NCI-H2196 (cell line): ENCODE results near the gene ZC3HAV1L.
"Not testable (repeated sequence)": the region's sequence is repeated elsewhere in the genome, so short reads cannot be mapped to it uniquely, and the experiment has no call there.

Experiments used
- DNase-seq: peaks from one replicate; lab custom pipeline; 2025; ENCODE audit not compliant: unreplicated experiment; lab: John Stamatoyannopoulos, UW

ZC3HAV1L gene, protein sequence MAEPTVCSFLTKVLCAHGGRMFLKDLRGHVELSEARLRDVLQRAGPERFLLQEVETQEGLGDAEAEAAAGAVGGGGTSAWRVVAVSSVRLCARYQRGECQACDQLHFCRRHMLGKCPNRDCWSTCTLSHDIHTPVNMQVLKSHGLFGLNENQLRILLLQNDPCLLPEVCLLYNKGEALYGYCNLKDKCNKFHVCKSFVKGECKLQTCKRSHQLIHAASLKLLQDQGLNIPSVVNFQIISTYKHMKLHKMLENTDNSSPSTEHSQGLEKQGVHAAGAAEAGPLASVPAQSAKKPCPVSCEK

DNA sequence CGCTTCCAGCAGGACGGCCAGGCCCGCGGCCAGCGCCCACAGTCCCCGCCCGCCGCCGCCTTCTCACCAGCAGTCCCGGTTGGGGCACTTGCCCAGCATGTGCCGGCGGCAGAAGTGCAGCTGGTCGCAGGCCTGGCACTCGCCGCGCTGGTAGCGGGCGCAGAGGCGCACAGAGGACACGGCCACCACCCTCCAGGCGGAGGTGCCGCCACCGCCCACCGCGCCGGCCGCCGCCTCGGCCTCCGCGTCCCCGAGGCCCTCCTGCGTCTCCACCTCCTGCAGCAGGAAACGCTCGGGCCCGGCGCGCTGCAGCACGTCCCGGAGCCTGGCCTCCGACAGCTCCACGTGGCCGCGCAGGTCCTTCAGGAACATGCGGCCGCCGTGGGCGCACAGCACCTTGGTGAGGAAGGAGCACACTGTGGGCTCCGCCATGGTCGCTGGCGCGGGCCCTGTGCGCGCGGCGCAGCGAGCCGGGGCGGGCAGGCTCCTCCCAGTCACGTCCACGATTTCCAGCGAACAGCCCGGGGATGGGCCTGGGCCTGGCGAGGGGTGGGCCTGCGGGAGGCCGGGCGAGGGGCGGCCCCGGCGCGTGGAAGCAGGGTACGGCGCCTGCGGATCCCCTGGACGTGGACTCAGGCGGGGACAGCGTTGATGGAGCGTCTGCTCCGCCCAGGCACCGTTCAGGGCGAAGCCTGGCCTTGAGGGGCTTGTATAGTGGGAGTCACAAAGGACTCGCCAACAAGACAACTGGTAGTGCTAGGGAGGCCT lies at the start of gene ZC3HAV1L:
Gene ZC3HAV1L, minus strand, starts transcription at position 457 of the 768 bp plus-strand sequence. Its CDS starts 25 bp downstream, at position 432.
- peak; percentile 63 for DNase-seq

GRCh38 chr7:139084709-139085108 lies 48.9 kb upstream of the ZC3HAV1L start:
- DNase-seq, result no peak

DNA sequence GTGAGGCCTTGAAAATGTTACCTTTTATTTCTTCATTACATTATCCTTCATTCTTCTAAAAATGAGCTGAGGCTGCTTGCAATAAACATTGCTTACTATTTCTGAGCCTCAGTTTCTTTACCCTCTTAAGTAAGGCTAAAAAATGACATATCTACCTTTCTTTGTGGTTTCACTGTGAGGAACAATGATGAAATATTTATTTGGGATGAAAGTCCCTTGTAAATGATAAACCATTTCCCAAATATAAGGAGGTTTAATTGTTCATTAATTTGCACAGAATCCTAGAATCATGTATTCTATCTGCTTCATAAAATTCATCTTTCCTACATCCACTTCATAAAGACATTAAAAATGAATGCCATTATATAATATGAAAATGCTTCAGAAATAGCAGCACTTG lies 45.7 kb upstream of the ZC3HAV1L start:
- DNase-seq, result no peak

GRCh38 chr7:139080905-139081304 lies 45.1 kb upstream of the ZC3HAV1L start:
- DNase-seq, result no peak

GRCh38 chr7:139079861-139080260 lies 44.0 kb upstream of the ZC3HAV1L start:
- no peak for DNase-seq

DNA sequence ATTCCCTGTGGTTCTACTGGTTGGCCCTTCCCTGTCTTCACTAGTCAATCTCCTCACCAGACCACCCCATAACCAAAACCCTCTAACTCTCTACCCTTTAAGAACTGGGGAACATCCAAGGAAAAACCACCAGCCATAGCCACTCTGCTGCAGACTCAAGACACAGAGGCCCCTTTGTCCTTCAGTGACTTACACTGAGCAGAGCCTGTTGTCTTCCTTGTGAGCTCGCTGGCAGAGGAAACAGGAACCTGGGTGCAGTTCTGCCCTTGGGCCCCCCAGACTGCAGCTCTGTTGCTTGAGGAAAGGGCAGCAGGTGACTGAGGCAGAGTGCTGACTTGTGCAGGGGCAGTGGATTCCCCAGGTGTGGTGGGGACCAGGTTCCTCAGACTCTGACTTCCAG lies 43.1 kb upstream of the ZC3HAV1L start:
- DNase-seq, result no peak

GRCh38 chr7:139078399-139078798 lies 42.6 kb upstream of the ZC3HAV1L start:
- DNase-seq, result no peak

DNA sequence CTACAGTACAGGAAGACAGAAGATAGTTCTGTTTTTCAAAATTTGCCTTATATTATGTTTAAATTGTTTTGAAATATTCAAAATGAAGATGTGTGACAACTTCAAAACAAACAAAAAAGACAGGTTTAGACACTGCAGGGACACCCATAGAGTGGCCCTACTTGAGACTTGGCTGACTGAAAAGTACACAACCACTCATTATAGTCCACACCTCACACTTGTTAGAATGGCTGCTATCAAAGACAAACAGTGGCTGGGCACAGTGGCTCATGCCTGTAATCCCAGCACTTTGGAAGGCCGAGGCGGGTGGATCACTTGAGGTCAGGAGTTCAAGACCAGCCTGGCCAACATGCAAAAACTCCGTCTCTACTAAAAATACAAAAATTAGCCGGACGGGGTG lies 41.9 kb upstream of the ZC3HAV1L start:
- not testable (repeated sequence) for DNase-seq

DNA sequence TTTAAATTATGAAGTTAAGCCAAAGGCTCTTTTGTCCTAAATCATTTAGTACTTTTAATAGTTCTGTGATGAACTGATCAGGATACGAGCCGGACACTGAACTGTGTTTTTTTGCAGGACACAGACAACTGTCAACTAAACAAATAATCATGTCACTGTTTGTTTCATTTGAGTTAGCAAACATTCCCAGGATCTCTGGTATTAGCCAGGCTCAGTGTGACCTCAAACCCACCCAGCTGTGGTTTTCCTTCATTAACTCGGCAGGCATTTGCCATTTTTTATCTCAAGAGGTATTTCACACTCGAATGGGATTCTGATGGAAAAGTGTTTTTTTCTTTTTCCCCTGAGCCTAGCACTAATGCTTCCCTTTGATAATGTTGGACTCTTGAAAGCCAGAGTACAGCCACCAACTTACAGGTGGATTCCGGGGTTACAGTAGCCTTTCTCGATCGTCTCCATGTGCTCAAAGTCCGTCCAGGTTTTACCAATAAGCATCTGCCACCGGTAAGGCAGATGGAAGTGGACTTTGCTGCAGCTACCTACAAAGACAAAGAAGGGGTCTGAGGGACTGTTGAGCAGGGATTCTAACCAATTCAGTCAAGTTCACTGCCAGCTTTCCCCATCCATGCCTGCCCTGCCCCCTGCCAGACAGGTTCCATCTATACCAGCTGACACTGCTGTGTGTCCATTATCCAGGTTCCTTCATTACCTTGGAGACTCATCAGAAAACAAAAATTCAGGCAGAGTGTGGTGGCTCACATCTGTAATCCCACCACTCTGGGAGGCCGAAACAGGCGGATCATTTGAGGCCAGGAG lies 40.2 kb upstream of the ZC3HAV1L start:
- DNase-seq, result no peak

- DNase-seq, result peak; percentile 80
These were observed 39.3 kb upstream of the ZC3HAV1L start for GRCh38 chr7:139075031-139075652.

GRCh38 chr7:139072796-139073195 lies 37.0 kb upstream of the ZC3HAV1L start:
- DNase-seq, result no peak

- no peak for DNase-seq
These were observed 35.8 kb upstream of the ZC3HAV1L start for GRCh38 chr7:139071680-139072079.

- DNase-seq, result no peak
These were observed 32.9 kb upstream of the ZC3HAV1L start for GRCh38 chr7:139068544-139069399.

GRCh38 chr7:139066315-139066714 lies 30.5 kb upstream of the ZC3HAV1L start:
- no peak for DNase-seq

DNA sequence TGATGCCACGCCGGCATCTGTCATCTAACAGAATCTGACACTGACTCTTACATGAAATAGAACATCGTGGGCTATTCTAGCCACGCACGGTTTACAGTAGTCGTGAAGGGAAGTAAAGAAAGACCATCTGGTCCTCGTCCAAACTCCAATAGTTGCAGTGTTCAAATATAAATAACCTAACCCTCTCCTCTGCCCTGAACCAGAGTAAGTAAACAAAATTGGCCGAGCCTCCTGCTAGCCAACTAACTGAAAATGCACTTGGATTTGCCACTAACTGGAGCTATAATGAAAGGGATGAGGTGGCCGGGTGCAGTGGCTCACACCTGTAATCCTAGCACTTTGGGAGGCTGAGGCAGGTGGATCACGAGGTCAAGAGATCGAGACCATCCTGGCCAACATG lies 29.5 kb upstream of the ZC3HAV1L start:
- no peak for DNase-seq

DNA sequence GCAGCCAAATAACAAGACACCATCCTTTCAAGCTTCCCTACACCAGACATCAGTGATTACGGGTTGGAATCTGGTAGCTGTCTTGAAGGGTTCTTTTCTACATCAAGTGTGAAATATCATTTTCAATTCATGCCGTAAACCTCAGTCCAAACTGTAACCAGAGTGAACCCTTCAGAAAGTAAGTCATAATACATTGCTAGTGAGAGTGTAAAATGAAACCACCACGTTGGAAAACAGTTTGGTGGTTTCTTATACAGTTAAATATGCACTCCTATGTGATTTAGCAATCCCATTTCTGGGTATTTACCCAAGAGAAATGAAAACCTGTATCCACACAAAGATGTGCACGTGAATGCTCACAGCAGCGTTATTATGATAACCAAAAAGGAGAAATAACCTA lies 25.6 kb upstream of the ZC3HAV1L start:
- DNase-seq, result no peak

DNA sequence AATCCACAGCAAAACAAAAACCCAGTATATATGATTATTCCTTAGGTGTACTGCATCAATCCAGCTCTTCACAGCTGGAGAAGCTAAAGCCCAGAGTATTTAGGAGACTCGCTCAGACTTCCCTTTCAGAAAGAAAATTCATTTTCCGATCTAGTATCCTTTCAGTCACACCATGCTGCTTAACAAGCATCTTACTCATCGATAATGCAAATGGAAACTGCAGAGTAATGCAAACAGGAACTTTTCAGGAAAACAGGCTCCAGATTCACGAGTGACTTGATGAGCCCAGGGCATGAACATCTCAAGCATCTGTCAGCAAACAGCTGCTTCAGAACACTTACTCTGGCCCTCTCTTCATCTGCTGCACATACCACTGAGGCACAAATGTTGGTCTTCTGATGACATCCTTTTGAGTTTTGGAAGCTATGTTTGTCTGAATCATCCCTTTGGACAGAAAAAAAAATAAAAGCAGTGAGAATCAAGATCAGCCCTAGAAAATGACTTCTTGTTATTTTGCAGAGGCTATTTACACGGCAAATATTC lies 24.9 kb upstream of the ZC3HAV1L start:
- DNase-seq, result no peak

DNA sequence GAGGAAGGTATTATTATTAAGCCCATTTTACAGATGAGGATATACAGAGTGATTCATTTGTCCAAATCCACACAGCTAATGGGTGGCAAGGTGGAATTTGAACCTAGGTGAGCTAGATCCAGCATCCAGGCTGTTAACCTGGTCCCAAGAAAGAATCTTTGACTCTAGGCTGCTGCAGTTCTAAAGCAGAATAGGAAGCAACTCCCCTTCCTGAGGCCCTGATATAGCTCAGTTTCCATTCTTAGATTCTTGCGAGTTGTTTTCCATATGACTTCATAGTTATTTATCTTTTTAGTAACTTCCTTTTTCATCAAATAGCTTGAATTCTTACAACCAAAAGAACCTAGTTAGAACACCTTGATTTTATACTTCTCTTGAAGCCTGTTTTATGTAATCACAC lies 24.1 kb upstream of the ZC3HAV1L start:
- no peak for DNase-seq

DNA sequence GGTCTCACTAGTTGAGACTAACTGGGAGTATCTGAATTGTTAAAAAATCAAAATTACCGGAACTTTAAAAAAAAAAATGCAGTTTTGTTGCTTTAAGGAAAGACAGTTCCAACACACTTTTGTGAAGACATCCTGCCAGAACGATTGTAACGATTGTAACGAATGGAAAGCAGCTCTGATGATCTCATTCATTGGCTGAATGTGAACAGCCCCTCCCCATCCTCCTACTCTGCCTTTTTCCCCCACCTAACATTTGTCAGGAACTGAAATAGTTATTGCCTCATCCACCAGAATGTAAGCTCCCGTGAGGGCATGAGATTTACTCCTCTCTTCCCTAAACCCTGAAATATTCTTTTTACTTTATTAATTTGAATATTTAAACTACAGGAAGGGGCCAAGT lies 23.1 kb upstream of the ZC3HAV1L start:
- DNase-seq, result no peak

GRCh38 chr7:139055674-139056073 lies 19.8 kb upstream of the ZC3HAV1L start:
- DNase-seq, result no peak
